Measurements from ENCODE around the gene CCDC88C. TPM values are rescaled to one million over a fixed set of nuclear protein-coding genes. Genes with fewer than 3 reads are reported as not detected.

The CCDC88C gene
- total RNA-seq, 2 donors from 2014 or later: 4.0 to 4.4 TPM

DNA sequence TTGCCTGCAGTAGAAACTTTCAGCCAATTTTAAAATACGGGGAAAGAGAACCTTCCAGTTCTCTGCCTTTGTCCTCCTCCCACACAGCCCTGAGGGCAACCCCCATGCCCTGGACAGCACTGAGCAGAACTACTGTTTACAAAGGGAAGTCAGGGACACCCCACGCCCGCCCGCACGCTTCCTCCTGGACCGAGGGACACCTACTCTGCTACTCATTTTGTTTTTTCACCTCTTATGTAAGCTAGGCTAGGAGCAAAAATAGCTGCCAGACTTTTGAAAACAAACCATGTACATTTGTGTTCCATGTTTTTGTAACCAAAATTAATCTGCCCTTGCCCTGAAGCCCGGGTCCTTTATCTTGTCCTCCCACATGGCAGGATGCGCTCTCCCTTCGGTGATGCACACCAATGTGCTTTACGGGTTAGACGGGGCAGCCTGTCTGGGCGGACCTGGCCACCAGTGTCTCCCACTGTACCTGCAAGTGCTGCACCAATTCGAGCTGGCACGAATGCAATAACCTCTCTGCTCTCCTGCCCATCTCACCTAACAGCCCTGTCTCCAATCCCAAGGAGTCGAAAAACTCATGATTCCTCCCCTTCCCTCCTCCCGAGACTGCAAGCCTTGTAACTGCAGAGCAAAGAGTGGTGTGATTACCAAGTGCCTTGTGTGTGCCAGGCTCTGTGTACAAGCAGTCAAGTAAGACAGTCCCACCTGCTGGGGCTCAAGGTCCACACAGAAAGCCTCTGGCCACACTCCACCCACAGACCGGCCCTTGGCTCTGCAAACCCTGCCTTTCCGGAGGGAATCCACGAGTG is 85.2 kb downstream of the CCDC88C start:
- Histone ChIP-seq H3K4me3 (no peak overlapping the region), H3K27ac (no peak overlapping the region), H3K36me3 (no peaks in the 10 kb centered on the region), H3K27me3 (no peaks in the 10 kb centered on the region), H3K9me3 (no peaks in the 10 kb centered on the region), H3K4me1 (peaks cover 0 to 28% of the 10 kb centered on the region in 2 donors)
- DNase-seq (ENCODE audit: low spot score): no peak
- TF ChIP-seq, protein P1, sequence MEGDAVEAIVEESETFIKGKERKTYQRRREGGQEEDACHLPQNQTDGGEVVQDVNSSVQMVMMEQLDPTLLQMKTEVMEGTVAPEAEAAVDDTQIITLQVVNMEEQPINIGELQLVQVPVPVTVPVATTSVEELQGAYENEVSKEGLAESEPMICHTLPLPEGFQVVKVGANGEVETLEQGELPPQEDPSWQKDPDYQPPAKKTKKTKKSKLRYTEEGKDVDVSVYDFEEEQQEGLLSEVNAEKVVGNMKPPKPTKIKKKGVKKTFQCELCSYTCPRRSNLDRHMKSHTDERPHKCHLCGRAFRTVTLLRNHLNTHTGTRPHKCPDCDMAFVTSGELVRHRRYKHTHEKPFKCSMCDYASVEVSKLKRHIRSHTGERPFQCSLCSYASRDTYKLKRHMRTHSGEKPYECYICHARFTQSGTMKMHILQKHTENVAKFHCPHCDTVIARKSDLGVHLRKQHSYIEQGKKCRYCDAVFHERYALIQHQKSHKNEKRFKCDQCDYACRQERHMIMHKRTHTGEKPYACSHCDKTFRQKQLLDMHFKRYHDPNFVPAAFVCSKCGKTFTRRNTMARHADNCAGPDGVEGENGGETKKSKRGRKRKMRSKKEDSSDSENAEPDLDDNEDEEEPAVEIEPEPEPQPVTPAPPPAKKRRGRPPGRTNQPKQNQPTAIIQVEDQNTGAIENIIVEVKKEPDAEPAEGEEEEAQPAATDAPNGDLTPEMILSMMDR (IDR thresholded peaks at IDR 0.05): no peak

DNA sequence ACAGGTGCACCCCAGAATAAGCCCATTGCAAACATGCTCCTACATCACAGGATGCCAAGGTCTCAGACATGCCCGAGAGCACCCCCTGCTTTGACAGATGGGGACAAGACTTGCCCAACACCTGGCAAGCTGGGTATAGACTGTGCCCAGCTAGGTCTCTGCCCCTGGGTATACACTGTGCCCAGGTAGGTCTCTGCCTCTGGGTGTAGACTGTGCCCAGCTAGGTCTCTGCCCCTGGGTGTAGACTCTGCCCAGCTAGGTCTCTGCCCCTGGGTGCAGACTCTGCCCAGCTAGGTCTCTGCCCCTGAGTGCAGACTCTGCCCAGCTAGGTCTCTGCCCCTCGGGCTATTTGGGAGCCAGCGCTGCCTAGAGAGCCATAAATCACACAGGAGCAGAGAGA is 85.9 kb downstream of the CCDC88C start:
- no peaks in the 10 kb centered on the region for H3K36me3 ChIP-seq
- H3K27me3 ChIP-seq: no peaks in the 10 kb centered on the region

DNA sequence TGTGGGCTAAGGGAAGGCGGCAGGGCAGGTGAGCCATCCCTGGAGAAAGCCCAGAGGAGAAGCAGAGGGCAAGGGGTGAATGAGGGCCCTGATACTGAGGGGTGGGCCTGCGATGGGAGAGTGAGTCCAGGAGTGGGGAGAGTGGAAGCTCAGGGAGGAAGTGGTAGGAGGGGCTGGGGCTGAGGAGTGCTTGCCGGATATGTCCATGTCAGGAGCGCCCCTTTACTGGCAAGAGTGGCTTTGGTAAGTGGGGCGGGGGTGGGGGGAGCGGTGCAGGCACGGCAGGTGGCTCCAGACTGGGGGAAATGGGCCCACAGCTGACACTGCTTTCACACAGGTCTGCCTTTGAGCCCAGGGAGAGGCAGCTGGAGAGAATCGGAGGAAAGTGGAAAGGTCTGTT is 86.8 kb downstream of the CCDC88C start:
- Histone ChIP-seq H3K9me3 (no peaks in the 10 kb centered on the region), H3K27ac (no peak overlapping the region), H3K4me1 (peaks cover 0 to 32% of the 10 kb centered on the region in 2 donors), H3K4me3 (no peak overlapping the region), H3K27me3 (no peaks in the 10 kb centered on the region), H3K36me3 (no peaks in the 10 kb centered on the region)
- TF ChIP-seq, protein P1 (IDR thresholded peaks at IDR 0.05): no peak
- DNase-seq (ENCODE audit: low spot score): no peak

More for the DNA sequence above, 85.9 kb downstream of the CCDC88C start:
- no peak for DNase-seq (ENCODE audit: low spot score)
- no peak overlapping the region for H3K4me3 ChIP-seq
- TF ChIP-seq, protein P1 (IDR thresholded peaks at IDR 0.05): no peak
- no peaks in the 10 kb centered on the region for H3K9me3 ChIP-seq
- H3K4me1 ChIP-seq: peaks cover 0 to 28% of the 10 kb centered on the region in 2 donors
- no peak overlapping the region for H3K27ac ChIP-seq

DNA sequence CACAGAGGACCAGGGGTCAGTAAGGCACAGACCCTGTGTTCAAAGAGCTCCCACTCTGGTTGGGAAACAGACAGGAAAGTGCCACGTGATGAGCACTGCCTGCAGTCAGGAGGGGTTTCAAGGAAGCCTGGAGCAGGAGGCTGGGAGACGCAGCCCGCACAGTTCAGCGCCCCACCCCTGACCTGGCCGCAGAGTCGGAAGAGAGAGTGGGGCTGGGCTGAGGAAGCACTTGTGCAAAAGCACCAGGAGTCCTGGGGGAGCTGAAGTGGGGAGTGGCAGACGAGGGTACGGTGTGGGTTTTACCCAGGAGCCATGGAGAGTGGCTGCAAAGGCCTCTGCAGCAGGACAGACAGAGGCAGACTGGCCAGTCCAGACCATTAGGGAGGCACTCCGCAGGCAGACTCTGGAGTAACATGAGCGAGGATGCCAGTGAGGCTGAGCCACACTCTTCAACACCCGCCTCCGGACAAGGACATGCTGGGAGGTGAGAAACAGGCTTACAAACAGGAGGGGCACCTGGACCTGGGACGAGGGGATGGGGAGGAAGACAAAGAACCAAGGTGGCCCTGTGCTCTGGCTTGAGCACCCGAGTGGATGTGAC is 87.4 kb downstream of the CCDC88C start:
- Histone ChIP-seq H3K27ac (no peak overlapping the region), H3K4me1 (peaks cover 0 to 33% of the 10 kb centered on the region in 2 donors), H3K27me3 (no peaks in the 10 kb centered on the region), H3K9me3 (no peaks in the 10 kb centered on the region), H3K36me3 (no peaks in the 10 kb centered on the region), H3K4me3 (no peak overlapping the region)
- TF ChIP-seq, protein P1 (IDR thresholded peaks at IDR 0.05): no peak
- no peak for DNase-seq (ENCODE audit: low spot score)

DNA sequence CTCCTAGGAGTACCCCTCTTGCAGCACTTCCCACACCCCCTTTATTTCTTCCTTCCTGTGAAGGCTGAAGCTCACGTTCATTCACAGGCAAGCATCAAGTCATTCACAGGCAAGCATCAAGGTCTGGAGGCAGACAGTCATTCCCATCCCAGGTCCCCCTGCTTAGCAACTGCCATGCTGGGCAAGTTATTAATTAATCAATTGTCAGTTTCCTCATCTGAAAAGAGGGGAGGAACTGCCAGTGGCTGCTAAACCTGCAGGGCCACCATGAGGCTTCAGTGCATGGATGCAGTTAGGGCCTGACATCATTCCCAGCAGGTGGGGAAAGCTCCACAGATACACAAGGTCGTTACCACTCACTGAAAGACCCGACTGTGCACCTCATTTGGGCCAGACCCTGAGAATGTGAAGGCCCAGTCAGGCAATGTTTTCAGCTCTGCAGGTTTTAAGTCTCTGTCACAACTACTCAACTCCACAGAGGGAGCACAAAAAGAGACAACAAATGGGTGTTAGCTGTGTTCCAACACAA is 88.1 kb downstream of the CCDC88C start:
- Histone ChIP-seq H3K36me3 (no peaks in the 10 kb centered on the region), H3K27ac (no peak overlapping the region), H3K4me1 (peaks cover 0 to 40% of the 10 kb centered on the region in 2 donors), H3K9me3 (no peaks in the 10 kb centered on the region), H3K4me3 (no peak overlapping the region), H3K27me3 (no peaks in the 10 kb centered on the region)
- no peak for DNase-seq (ENCODE audit: low spot score)
- TF ChIP-seq, protein P1 (IDR thresholded peaks at IDR 0.05): no peak

Data from right atrium auricular region (tissue), 2 donors.